HG02610 (cell line): ENCODE data around the gene MPDU1.

Source experiments
- ATAC-seq: cut with Tn5 transposase; IDR thresholded peaks from one replicate; pipeline ENCODE4 v1.9.1; 2021; ENCODE audit warnings: mild to moderate bottlenecking, moderate library complexity; ENCODE audit not compliant: unreplicated experiment

The MPDU1 gene

GRCh38 chr17:7583253-7584109 lies at the start of gene MPDU1:
TSS of gene MPDU1 (plus strand) at chr17:7583852. CDS start at chr17:7583863, 11 bp downstream.
- ATAC-seq: peak; percentile 58

- ATAC-seq: no peak
Observed at GRCh38 chr17:7538050-7538449, 45.6 kb upstream of the MPDU1 start.

DNA sequence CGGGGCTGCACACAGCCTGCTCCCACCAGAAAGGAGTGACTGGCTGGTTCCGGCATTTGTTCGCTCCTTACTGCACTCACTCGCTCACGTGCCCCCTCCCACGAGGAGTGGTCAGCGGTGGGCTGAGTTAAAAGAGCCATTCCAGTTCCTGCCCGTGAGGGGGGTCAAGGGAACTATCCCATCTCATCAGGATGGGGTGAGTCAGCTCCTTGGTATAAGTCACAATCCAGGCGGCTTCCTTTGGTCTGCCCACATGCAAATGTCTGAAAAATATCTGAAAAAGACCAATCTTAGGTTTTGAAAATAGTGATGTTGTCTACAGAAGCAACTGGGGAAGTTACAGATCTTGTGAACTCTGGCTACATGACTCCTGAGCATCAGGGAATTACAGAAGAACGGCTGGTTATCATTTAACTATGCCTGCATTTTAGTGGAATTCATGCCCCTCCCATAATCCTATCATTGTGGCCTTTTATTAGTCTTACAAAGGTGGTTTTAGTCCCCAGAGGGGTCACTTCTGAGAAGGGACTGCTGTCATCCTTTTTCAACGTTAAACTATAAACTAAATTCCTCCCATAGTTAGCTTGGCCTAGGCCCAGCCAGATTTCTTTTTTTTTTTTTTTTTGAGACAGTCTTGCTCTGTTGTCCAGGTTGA lies 44.6 kb upstream of the MPDU1 start:
- no peak for ATAC-seq

GRCh38 chr17:7541074-7541621 lies 42.5 kb upstream of the MPDU1 start:
- ATAC-seq: no peak

DNA sequence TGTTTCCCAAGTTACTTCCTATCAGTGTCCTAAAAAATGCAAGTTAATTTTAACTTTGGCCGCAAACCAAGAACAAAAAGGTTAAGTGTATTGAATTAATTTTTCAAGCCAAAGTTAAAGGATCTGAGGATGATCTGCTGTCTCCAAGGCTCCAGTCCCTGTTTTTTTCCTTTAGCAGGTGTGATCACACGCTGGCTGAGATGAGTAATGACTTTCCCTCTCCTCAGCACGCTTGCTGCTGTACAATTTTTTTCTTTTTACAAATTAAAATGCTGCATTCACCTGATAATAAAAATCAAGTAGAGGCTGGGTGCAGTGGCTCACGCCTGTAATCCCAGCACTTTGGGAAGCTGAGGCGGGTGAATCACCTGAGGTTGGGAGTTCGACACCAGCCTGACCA lies 38.7 kb upstream of the MPDU1 start:
- ATAC-seq: no peak

DNA sequence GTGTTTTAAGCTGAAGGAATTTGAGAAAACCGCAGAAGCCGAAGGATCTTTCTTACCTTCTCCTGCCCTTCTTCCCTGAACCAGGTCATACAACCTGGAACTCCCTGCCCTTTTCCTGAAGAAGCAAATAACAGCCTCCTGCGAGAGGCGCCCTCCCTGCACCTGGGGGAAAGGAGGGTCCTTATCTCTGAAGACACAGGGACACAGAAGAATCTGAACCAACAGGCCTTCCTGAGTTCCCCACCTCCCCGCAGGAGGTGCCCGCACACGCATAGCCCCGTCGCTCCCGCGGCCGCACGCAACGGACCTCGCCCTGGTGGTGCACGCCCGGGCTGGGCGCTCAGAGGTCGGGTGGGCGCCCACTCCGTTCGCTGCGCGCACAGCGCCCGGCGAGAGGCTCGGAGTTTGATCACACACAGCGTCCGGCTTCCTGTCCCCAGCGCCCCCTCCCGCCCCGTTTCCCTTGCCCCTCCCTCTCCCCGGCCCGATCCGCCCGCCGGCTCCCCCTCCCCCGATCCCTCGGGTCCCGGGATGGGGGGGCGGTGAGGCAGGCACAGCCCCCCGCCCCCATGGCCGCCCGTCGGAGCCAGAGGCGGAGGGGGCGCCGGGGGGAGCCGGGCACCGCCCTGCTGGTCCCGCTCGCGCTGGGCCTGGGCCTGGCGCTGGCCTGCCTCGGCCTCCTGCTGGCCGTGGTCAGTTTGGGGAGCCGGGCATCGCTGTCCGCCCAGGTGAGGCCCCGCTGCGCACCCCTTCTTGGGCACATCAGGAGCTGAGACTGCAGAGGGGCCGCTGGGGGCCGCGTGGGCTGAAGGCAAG lies 34.9 kb upstream of the MPDU1 start, which contains the start of gene TNFSF12:
Gene TNFSF12 (plus strand): TSS at position 474 of the 816 bp plus-strand sequence. CDS start 96 bp downstream, at position 570.
- ATAC-seq: peak; percentile 42

DNA sequence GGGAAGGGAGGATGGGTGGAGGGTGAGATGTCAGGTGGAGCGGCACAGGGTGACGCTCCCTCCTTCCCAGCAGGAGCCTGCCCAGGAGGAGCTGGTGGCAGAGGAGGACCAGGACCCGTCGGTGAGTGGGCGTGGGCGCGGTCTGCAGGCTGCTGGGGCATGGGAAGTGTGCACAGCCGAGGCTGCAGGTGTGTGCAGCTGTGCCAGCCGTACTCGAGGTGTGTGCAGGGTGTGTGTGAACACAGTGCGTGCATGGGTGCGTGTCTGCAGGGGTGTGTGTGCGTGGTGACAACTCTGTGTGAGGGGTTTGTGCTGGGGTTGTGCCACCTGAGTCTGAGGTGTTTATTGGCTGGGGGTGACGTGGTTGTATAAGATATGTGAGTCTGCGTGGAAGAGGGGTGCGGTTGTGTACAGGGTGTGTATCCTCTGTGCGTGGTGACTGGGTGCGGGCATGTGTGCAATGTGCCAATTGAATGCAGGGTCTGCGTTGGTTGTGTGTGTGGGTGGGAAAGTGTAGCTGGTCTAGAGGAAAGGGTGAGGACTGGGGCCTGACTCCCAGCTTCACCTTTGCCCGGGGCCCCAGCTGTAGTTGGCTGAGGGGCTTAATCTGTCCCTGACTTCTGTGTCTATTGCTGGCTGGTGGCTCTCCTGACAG lies 34.1 kb upstream of the MPDU1 start:
- ATAC-seq: peak; percentile 19

GRCh38 chr17:7550344-7550743 lies 33.3 kb upstream of the MPDU1 start:
- no peak for ATAC-seq

DNA sequence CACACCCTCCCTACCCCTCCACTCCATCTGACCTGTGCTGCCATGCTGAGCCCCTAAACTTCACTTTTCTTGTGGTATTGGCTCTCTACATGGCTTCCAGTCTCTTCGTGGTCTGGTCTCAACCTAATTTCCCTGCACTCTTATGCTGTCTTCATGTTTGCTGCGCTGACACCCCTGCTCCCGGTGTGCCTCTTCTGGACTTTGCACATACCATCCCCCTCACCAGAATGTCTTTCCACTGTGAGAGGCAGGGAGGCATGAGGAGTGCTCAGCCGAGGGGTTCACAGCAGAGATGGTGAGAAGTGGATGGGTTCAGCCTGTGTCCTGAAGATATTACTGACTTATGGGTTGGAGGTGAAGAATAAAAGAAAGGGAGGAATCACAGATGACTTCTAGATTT lies 32.3 kb upstream of the MPDU1 start:
- no peak for ATAC-seq

DNA sequence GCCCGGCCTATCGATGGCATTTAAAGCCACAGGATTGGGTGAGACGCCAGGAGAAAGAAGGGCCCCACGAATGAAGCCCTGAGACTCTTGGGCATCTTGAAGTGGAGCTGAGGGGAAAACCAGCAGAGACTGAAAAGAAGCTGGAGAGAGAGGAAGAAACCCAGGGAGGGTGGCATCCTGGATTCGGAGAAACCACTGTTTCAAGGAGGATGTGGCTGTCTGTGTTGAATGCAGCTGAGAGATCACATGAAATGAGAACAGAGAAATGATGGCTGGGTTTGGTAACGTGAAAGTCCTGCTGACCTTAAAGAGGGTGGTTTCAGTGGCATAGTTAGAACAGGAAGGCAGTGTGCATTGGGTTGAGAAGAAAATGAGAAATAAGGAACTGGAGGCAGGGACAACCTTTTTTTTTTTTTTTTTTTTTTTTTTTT lies 31.0 kb upstream of the MPDU1 start:
- ATAC-seq: no peak

DNA sequence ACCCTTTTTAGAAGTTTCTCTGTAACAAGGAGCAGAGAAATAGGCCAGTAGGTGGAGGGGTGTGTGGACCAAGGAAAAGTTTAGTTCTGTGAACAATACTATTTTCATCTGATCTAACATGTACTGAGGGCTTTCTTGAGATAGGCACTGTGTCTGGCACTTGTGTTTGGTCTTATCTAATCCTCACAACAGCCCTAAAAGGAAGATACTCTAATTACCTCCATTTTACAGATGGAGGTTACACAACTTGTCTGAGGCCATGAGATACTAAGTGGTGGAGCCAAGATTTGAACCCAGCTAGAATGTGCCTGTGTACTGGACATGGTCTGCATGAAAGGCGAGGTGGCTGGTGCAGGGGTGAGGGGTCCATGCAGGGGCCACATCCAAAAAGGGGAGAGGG lies 30.3 kb upstream of the MPDU1 start:
- no peak for ATAC-seq

DNA sequence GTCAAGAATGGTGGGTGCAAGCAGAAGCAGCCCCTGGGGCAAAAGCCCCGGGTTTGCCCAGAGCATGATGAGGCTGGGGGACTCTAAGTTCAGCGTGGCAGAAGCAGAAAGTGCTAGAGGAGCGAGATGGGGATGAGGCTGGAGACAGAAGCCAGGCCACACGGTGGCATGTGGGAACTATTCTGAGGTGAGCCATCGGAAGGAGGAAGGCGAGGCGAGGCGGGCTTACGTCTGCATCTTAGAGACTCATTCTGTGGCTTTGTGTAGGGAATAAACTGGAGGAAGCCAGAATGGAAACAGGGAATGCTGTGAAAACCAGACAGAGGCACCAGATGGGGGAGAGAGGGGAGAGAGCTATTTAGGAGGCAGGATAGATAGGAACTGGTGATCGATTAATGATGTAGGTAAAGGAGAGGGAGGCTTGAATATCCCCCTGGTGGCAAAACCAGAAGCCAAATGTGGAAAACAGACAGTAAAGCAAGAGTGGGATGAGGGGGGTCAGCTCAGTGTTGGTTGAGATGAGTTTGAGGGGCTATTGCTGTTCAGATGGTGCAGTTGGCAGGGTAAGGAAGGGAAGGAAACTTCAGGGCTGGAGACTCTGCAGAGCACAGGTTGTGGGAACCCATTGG lies 28.2 kb upstream of the MPDU1 start:
- no peak for ATAC-seq

- no peak for ATAC-seq
Observed at GRCh38 chr17:7556627-7557026, 27.0 kb upstream of the MPDU1 start.

- no peak for ATAC-seq
Observed at GRCh38 chr17:7557147-7557764, 26.4 kb upstream of the MPDU1 start.

- peak; percentile 39 for ATAC-seq
Observed at GRCh38 chr17:7557775-7558543, 25.7 kb upstream of the MPDU1 start.

GRCh38 chr17:7558544-7559319 lies 24.9 kb upstream of the MPDU1 start, which contains the start of gene TNFSF13:
TSS of gene TNFSF13 (plus strand) at chr17:7558750. CDS start at chr17:7559040, 290 bp downstream.
- no peak for ATAC-seq

DNA sequence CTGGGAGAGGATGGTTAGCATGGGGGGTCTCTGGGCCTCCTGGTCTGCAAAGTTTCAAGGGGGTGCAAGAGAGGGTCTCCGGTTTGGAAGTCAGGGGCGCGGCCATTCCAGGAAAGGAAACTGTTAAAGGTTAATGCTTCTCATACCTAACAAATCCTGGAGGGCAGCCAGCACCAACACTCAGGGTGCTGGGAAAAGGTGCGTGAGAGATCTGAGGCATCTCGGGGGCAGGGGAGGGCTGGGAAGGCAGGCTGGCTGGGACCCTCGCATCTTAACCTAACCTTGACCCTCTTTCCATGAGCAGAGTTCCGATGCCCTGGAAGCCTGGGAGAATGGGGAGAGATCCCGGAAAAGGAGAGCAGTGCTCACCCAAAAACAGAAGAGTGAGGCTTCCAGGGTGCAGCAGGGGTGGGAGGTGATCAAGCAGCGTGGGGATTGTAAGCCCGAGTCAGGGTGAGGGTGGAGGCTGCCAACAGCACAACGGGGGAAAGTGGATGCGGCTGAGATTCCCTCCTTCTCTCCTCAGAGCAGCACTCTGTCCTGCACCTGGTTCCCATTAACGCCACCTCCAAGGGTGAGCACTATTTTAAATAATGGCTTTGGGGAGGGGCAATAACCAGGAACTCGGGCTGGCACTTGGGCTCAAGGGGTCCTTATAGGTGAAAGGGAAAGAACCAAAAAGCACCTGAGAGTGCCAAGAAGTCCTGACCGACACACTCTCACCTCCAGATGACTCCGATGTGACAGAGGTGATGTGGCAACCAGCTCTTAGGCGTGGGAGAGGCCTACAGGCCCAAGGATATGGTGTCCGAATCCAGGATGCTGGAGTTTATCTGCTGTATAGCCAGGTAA lies 24.1 kb upstream of the MPDU1 start:
- no peak for ATAC-seq
